GM12864 (cell line): ENCODE results near the gene PDK4.

Experiments used
- DNase-seq: peaks from one replicate; pipeline ENCODE4 v3.0.0-alpha.2; 2011; ENCODE audit warnings: low read depth
- H3K4me3 ChIP-seq: 2 replicates; pipeline ENCODE4 v1.5.1; 2011; ENCODE audit warnings: mild to moderate bottlenecking, low read depth, low read length, control low read depth
- TF ChIP-seq, protein P1 (sequence below): IDR thresholded peaks from 2 replicates; pipeline ENCODE4 v1.5.1; 2011; ENCODE audit warnings: low read depth, mild to moderate bottlenecking, moderate library complexity, low read length, control low read depth, inconsistent platforms; ENCODE audit errors: missing control alignments

PDK4 gene

GRCh38 chr7:95628831-95629439, 32.6 kb upstream of the PDK4 start:
- no peak for DNase-seq
- TF ChIP-seq, protein P1, sequence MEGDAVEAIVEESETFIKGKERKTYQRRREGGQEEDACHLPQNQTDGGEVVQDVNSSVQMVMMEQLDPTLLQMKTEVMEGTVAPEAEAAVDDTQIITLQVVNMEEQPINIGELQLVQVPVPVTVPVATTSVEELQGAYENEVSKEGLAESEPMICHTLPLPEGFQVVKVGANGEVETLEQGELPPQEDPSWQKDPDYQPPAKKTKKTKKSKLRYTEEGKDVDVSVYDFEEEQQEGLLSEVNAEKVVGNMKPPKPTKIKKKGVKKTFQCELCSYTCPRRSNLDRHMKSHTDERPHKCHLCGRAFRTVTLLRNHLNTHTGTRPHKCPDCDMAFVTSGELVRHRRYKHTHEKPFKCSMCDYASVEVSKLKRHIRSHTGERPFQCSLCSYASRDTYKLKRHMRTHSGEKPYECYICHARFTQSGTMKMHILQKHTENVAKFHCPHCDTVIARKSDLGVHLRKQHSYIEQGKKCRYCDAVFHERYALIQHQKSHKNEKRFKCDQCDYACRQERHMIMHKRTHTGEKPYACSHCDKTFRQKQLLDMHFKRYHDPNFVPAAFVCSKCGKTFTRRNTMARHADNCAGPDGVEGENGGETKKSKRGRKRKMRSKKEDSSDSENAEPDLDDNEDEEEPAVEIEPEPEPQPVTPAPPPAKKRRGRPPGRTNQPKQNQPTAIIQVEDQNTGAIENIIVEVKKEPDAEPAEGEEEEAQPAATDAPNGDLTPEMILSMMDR: no peak

DNA sequence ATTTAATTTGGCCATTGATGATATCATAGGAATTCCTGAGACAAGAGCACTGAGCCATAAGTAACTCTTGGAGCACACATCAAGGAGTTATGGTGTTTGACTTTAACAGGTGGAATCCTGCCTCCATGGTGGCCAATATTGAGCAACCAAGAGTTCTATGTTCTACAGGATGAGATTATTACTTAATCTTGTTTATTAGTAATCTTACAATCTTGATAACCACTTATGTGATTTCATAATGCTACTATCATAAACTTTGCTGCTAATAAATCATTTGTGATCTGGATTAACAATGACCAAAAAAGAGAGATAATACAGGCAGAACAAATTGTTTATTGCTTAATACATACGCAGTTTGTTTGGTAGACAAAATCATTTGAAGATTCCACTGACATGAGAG, 27.5 kb upstream of the PDK4 start:
- TF ChIP-seq, protein P1: no peak
- DNase-seq: no peak
- no peak overlapping the region for H3K4me3 ChIP-seq

More at GRCh38 chr7:95628831-95629439, 32.6 kb upstream of the PDK4 start:
- no peak overlapping the region for H3K4me3 ChIP-seq

DNA sequence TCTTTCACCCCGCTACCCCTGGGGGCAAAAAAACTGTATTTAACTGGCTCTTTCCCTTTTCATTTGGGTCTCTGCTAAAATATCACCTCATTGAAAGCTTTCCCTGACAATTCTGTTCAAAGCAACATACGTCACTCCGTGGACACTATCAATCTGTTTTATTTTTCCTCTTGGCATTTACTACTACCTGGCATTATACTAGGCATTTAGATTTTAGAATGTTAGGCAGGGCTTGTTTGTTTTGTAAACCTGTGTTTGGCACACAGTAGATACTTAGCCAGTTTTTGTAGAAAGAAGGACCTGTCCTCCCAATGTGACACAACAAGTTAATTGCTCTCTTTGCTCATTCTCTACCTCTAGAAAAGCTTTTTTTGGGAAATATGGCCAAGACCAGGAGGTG, 26.5 kb upstream of the PDK4 start:
- TF ChIP-seq, protein P1: no peak
- no peak for DNase-seq

DNA sequence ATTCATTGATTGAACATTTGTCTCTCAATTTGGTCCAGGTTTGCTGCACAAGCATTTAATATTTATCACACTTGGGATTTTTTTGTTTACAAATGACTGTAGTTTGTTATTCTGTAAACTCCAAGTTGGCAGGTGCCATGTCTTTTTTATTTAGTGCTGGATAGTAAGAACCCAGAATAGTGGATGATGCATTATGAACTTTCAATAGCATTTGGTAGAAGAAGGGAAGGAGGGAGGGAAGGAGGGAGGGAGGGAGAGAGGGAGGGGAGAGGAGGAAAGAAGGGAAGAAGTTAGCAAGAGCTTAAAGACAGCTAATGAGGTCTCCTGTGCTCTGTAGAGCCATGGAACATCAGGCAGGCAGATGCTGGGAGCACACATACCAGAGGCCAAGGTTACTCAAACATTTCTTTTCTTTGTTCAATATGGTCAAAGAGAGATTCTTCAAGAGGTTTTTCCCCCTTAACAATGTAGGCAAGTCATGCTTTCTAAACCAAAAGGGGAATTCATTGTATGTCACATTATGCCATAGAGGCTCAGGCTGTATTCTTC, 25.8 kb upstream of the PDK4 start:
- H3K4me3 ChIP-seq: no peak overlapping the region
- TF ChIP-seq, protein P1: no peak
- DNase-seq: no peak

More for the DNA sequence above, 26.5 kb upstream of the PDK4 start:
- H3K4me3 ChIP-seq: no peak overlapping the region

DNA sequence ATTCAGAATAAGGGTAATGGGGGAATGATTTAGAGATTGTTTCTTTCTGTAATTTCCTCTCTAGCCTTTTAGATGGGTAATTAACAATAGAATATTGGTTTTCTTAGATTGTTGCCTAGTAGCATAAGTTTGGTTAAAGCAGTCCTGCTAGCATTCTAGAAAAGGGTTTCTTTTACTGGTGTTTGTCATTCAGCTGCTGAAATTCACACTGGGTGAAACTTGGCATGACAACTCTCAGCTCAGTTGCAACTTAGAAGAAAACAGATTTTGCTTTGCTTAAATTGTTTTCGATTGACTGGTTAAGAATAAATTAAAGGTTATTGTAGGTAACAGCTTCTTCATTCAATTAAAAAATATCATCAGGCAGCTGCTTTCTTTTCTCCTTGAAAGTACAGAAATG, 25.1 kb upstream of the PDK4 start:
- TF ChIP-seq, protein P1: no peak
- no peak for DNase-seq

DNA sequence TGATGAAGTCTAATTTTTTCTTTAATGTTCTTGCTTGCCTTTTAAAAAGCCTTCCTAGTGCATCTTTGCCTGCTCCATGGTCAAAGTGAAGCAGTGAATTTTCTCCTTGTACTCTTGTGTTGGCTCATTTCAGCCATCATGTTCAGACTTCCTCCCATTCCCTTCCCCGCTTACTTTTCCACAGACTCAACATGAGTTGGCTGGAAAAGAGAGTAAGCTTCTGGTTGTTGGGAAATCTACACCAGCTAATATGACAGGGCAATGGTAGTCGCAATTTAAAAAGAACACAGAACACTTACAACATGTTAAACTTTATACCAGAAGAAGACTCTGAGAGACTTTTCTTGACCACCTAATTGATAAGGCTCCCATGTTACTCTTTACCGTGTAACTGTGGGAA, 24.3 kb upstream of the PDK4 start:
- TF ChIP-seq, protein P1: no peak
- no peak for DNase-seq
- H3K4me3 ChIP-seq: no peak overlapping the region

More for the DNA sequence above, 25.1 kb upstream of the PDK4 start:
- H3K4me3 ChIP-seq: no peak overlapping the region

- TF ChIP-seq, protein P1: no peak
- no peak overlapping the region for H3K4me3 ChIP-seq
- no peak for DNase-seq
Measured at GRCh38 chr7:95619921-95620320, 23.6 kb upstream of the PDK4 start.
